A549 (cell line): Measurements from ENCODE around the gene BCORL1.

Experiments
- CHD4 ChIP-seq: fragments of 200-600 bp; sonication (generic); IDR thresholded peaks from 2 replicates; pipeline ENCODE4 v1.6.1; 2016; ENCODE audit warnings: antibody characterized with exemption, mild to moderate bottlenecking, borderline replicate concordance
- CTCF ChIP-seq: fragments of >200 bp; sonication (Bioruptor Twin); formaldehyde crosslinking; IDR thresholded peaks from 3 replicates; pipeline ENCODE4 v1.5.1; 2016
- ELK1 ChIP-seq: fragments of 150-350 bp; IDR thresholded peaks from 2 replicates; pipeline ENCODE4 v1.6.1; 2014; ENCODE audit warnings: low read depth, mild to moderate bottlenecking, low read length
- EP300 ChIP-seq, 2 experiments: fragments of >200 bp; sonication (Bioruptor Twin); formaldehyde crosslinking; IDR thresholded peaks; 2 replicates in 1 of 2; 3 replicates in 1 of 2; pipeline ENCODE4 v1.6.1; 2016 to 2017
- ESRRA ChIP-seq: fragments of 150-350 bp; IDR thresholded peaks from 2 replicates; pipeline ENCODE4 v1.6.1; 2014; ENCODE audit warnings: mild to moderate bottlenecking, low read length, borderline replicate concordance
- HDAC2 ChIP-seq: fragments of 200-600 bp; sonication (generic); IDR thresholded peaks from 2 replicates; pipeline ENCODE4 v1.6.1; 2016
- HOXA7 ChIP-seq: fragments of 250-450 bp; sonication (Bioruptor Pico); IDR thresholded peaks from 2 replicates; pipeline ENCODE4 v1.5.0; 2020; ENCODE audit warnings: mild to moderate bottlenecking, moderate library complexity
- MAFK ChIP-seq: fragments of 450-650 bp; IDR thresholded peaks from 2 replicates; pipeline ENCODE4 v1.6.1; 2014; ENCODE audit not compliant: partially characterized antibody
- MAX ChIP-seq: IDR thresholded peaks from 2 replicates; pipeline ENCODE4 v1.6.1; 2012
- POLR2A ChIP-seq: IDR thresholded peaks from 2 replicates; pipeline ENCODE4 v1.6.1; 2012; ENCODE audit warnings: mild to moderate bottlenecking, low read length
- RARB ChIP-seq: fragments of 250-450 bp; sonication (Bioruptor Pico); IDR thresholded peaks from 2 replicates; pipeline ENCODE4 v1.8.0; 2021; ENCODE audit warnings: mild to moderate bottlenecking, moderate library complexity
- REST ChIP-seq: fragments of 200-600 bp; sonication (generic); IDR thresholded peaks from 2 replicates; pipeline ENCODE4 v1.6.1; 2016; ENCODE audit warnings: antibody characterized with exemption, mild to moderate bottlenecking, moderate library complexity
- RFX5 ChIP-seq: fragments of 450-650 bp; IDR thresholded peaks from 2 replicates; pipeline ENCODE4 v1.7.1; 2014; ENCODE audit warnings: antibody characterized with exemption, mild to moderate bottlenecking, moderate library complexity
- ZC3H11A ChIP-seq: fragments of 450-650 bp; IDR thresholded peaks from 2 replicates; pipeline ENCODE4 v1.6.1; 2014; ENCODE audit warnings: antibody characterized with exemption, mild to moderate bottlenecking

- no peak for TF ChIP-seq POLR2A
- no peak for TF ChIP-seq CTCF
- no peak for TF ChIP-seq ELK1
- TF ChIP-seq ESRRA: no peak
- TF ChIP-seq MAX: no peak
- TF ChIP-seq HDAC2: no peak
- no peak for TF ChIP-seq RARB (CRISPR knock-in tag)
- TF ChIP-seq REST: no peak
- no peak for TF ChIP-seq HOXA7
- TF ChIP-seq MAFK: no peak
- no peak for TF ChIP-seq EP300 (IDR thresholded peaks at IDR 0.05)
- TF ChIP-seq RFX5: no peak
- no peak for TF ChIP-seq ZC3H11A
- TF ChIP-seq CHD4: no peak
Observed at GRCh38 chrX:129953881-129954280, 28.6 kb upstream of the BCORL1 start.
